GM12801 (cell line): ENCODE results near the gene RPP21.

ENCODE experiments used
- CTCF ChIP-seq: IDR thresholded peaks from one replicate; pipeline ENCODE4 v1.5.1; 2011; ENCODE audit warnings: control low read depth; ENCODE audit not compliant: insufficient read length; ENCODE audit errors: extremely low read depth

RPP21 gene

GRCh38 chr6:30325150-30325872 is 19.6 kb upstream of the RPP21 start:
- TF ChIP-seq CTCF, result no peak

GRCh38 chr6:30325873-30326525 is 19.0 kb upstream of the RPP21 start:
- TF ChIP-seq CTCF, result no peak

GRCh38 chr6:30326526-30327231 is 18.3 kb upstream of the RPP21 start, which contains the start of gene TRIM39:
Gene TRIM39, plus strand, starts transcription at chr6:30326927. Its CDS starts 2,391 bp downstream, at chr6:30329318.
- TF ChIP-seq CTCF, result no peak

GRCh38 chr6:30327232-30327746 is 17.7 kb upstream of the RPP21 start:
- TF ChIP-seq CTCF, result no peak

- no peak for TF ChIP-seq CTCF
Observed at GRCh38 chr6:30328397-30328796, 16.6 kb upstream of the RPP21 start.

- no peak for TF ChIP-seq CTCF
Observed at GRCh38 chr6:30329331-30329730, 15.6 kb upstream of the RPP21 start.

GRCh38 chr6:30331981-30332380 is 13.0 kb upstream of the RPP21 start:
- no peak for TF ChIP-seq CTCF
